Karpas-422 (cell line): ENCODE measurements around the gene SERINC5. TPM values are rescaled to one million over a fixed set of nuclear protein-coding genes. Genes with fewer than 3 reads are reported as not detected.

Experiments
- DNase-seq: peaks from one replicate; pipeline ENCODE4 v3.0.0-alpha.2; 2015
- H2AFZ ChIP-seq: fragments of 200-600 bp; sonication (generic); 2 replicates; pipeline ENCODE4 v1.6.1; 2014; ENCODE audit warnings: antibody characterized with exemption, low read length, mixed read lengths
- H3K27ac ChIP-seq: fragments of 200-600 bp; sonication (generic); 2 replicates; pipeline ENCODE4 v1.5.1; 2014; ENCODE audit warnings: mild to moderate bottlenecking, low read length, moderate library complexity
- H3K27me3 ChIP-seq: fragments of 200-600 bp; sonication (generic); 2 replicates; pipeline ENCODE4 v1.6.1; 2014; ENCODE audit warnings: low read length, mixed read lengths
- H3K36me3 ChIP-seq: fragments of 200-600 bp; sonication (generic); 2 replicates; pipeline ENCODE4 v1.6.1; 2014; ENCODE audit warnings: low read length, mixed read lengths; ENCODE audit not compliant: insufficient read depth
- H3K4me1 ChIP-seq: fragments of 200-600 bp; sonication (generic); 2 replicates; pipeline ENCODE4 v1.6.1; 2014; ENCODE audit warnings: mild to moderate bottlenecking, low read length, mixed read lengths
- H3K4me2 ChIP-seq: fragments of 200-600 bp; sonication (generic); 2 replicates; pipeline ENCODE4 v1.6.1; 2014; ENCODE audit warnings: low read length, low read depth, mild to moderate bottlenecking; ENCODE audit not compliant: poor library complexity, severe bottlenecking
- H3K4me3 ChIP-seq: fragments of 200-600 bp; sonication (generic); 2 replicates; pipeline ENCODE4 v1.5.1; 2014; ENCODE audit warnings: mild to moderate bottlenecking, antibody characterized with exemption, low read length, mixed read lengths
- H3K79me2 ChIP-seq: fragments of 200-600 bp; sonication (generic); 2 replicates; pipeline ENCODE4 v1.6.1; 2014; ENCODE audit warnings: mild to moderate bottlenecking, low read length, mixed read lengths
- H3K9ac ChIP-seq: fragments of 200-600 bp; sonication (generic); 2 replicates; pipeline ENCODE4 v1.6.0; 2014; ENCODE audit warnings: low read length
- H3K9me2 ChIP-seq: fragments of 200-600 bp; sonication (generic), shearing (Covaris generic); replicated peaks from 2 replicates; pipeline ENCODE4 v1.6.0; 2014; ENCODE audit warnings: mild to moderate bottlenecking, low read length, moderate library complexity; ENCODE audit not compliant: insufficient read depth
- H3K9me3 ChIP-seq: fragments of 300-700, 200-600 bp; sonication (generic); 2 replicates; pipeline ENCODE4 v1.6.1; 2014; ENCODE audit warnings: low read length, mixed read lengths
- H4K20me1 ChIP-seq: fragments of 200-600 bp; sonication (generic); 2 replicates; pipeline ENCODE4 v1.6.1; 2014; ENCODE audit warnings: mild to moderate bottlenecking, antibody characterized with exemption, low read length, low read depth; ENCODE audit not compliant: insufficient read depth
- total RNA-seq: library from RNA; depleted of rRNA; stranded (reverse); fragments of >200 nt; shearing (Covaris generic); gene quantifications from 2 replicates; pipeline ENCODE4 v1.2.3, GENCODE V29; 2014; ENCODE audit warnings: low replicate concordance

Gene SERINC5
- total RNA-seq, 1 experiment from 2014 or later: 4.4 TPM

- Histone ChIP-seq H3K27me3 (no peaks in the 10 kb centered on the region; the same call in 1 of the 2 replicates), H3K9me2 (no peaks in the 10 kb centered on the region), H3K4me3 (no peak overlapping the region), H4K20me1 (no peaks in the 10 kb centered on the region), H3K9me3 (no peaks in the 10 kb centered on the region), H3K4me2 (no peak overlapping the region), H3K79me2 (no peaks in the 10 kb centered on the region), H2AFZ (no peak overlapping the region), H3K27ac (no peak overlapping the region), H3K4me1 (no peaks in the 10 kb centered on the region), H3K9ac (no peak overlapping the region), H3K36me3 (no peaks in the 10 kb centered on the region)
- DNase-seq: no peak
Measured at GRCh38 chr5:80127116-80127552, 128.7 kb downstream of the SERINC5 start.

GRCh38 chr5:80125962-80126480, 129.8 kb downstream of the SERINC5 start:
- H3K9me2 ChIP-seq: no peaks in the 10 kb centered on the region
- no peaks in the 10 kb centered on the region for H3K4me1 ChIP-seq
- no peak overlapping the region for H2AFZ ChIP-seq
- no peaks in the 10 kb centered on the region for H4K20me1 ChIP-seq
- no peak overlapping the region for H3K27ac ChIP-seq
- H3K9me3 ChIP-seq: no peaks in the 10 kb centered on the region
- H3K9ac ChIP-seq: no peak overlapping the region
- no peak overlapping the region for H3K4me3 ChIP-seq
- no peaks in the 10 kb centered on the region; the same call in 1 of the 2 replicates for H3K27me3 ChIP-seq
- H3K4me2 ChIP-seq: no peak overlapping the region
- no peak for DNase-seq
- no peaks in the 10 kb centered on the region for H3K36me3 ChIP-seq
- H3K79me2 ChIP-seq: no peaks in the 10 kb centered on the region

- Histone ChIP-seq H3K9ac (no peak overlapping the region), H3K9me2 (no peaks in the 10 kb centered on the region), H3K4me2 (no peak overlapping the region), H3K4me3 (no peak overlapping the region), H3K36me3 (no peaks in the 10 kb centered on the region), H4K20me1 (no peaks in the 10 kb centered on the region), H3K79me2 (no peaks in the 10 kb centered on the region), H2AFZ (no peak overlapping the region), H3K9me3 (no peaks in the 10 kb centered on the region), H3K27me3 (no peaks in the 10 kb centered on the region; the same call in 1 of the 2 replicates), H3K27ac (no peak overlapping the region), H3K4me1 (no peaks in the 10 kb centered on the region)
- DNase-seq: peak; percentile 60
Measured at GRCh38 chr5:80125022-80125961, 130.6 kb downstream of the SERINC5 start.

GRCh38 chr5:80124121-80124918, 131.5 kb downstream of the SERINC5 start:
- Histone ChIP-seq H3K4me2 (no peak overlapping the region), H3K27ac (no peak overlapping the region), H3K79me2 (no peaks in the 10 kb centered on the region), H3K9me3 (no peaks in the 10 kb centered on the region), H3K4me1 (no peaks in the 10 kb centered on the region), H3K9me2 (no peaks in the 10 kb centered on the region), H3K9ac (no peak overlapping the region), H3K27me3 (no peaks in the 10 kb centered on the region; the same call in 1 of the 2 replicates), H4K20me1 (no peaks in the 10 kb centered on the region), H2AFZ (no peak overlapping the region), H3K4me3 (no peak overlapping the region), H3K36me3 (no peaks in the 10 kb centered on the region)
- no peak for DNase-seq

- H3K4me1 ChIP-seq: no peaks in the 10 kb centered on the region
- no peak overlapping the region for H3K4me2 ChIP-seq
- H3K27me3 ChIP-seq: no peaks in the 10 kb centered on the region; the same call in 1 of the 2 replicates
- no peaks in the 10 kb centered on the region for H3K79me2 ChIP-seq
- H3K9ac ChIP-seq: no peak overlapping the region
- H3K36me3 ChIP-seq: no peaks in the 10 kb centered on the region
- H3K4me3 ChIP-seq: no peak overlapping the region
- no peaks in the 10 kb centered on the region for H3K9me3 ChIP-seq
- H3K27ac ChIP-seq: no peak overlapping the region
- H2AFZ ChIP-seq: no peak overlapping the region
- H3K9me2 ChIP-seq: no peaks in the 10 kb centered on the region
- DNase-seq: no peak
- no peaks in the 10 kb centered on the region for H4K20me1 ChIP-seq
Measured at GRCh38 chr5:80122579-80122978, 133.3 kb downstream of the SERINC5 start.

GRCh38 chr5:80119372-80119771, 136.5 kb downstream of the SERINC5 start:
- no peak overlapping the region for H3K27ac ChIP-seq
- no peaks in the 10 kb centered on the region for H4K20me1 ChIP-seq
- H3K9me3 ChIP-seq: no peaks in the 10 kb centered on the region
- no peaks in the 10 kb centered on the region for H3K4me1 ChIP-seq
- no peak overlapping the region for H2AFZ ChIP-seq
- no peak for DNase-seq
- no peaks in the 10 kb centered on the region for H3K9me2 ChIP-seq
- H3K27me3 ChIP-seq: no peaks in the 10 kb centered on the region
- no peaks in the 10 kb centered on the region for H3K79me2 ChIP-seq
- H3K9ac ChIP-seq: no peak overlapping the region
- no peaks in the 10 kb centered on the region for H3K36me3 ChIP-seq
- no peak overlapping the region for H3K4me3 ChIP-seq
- H3K4me2 ChIP-seq: no peak overlapping the region

- Histone ChIP-seq H3K79me2 (no peaks in the 10 kb centered on the region), H3K4me3 (no peak overlapping the region), H3K4me1 (no peaks in the 10 kb centered on the region), H3K9ac (no peak overlapping the region), H3K9me3 (no peaks in the 10 kb centered on the region), H3K4me2 (no peak overlapping the region), H3K9me2 (no peaks in the 10 kb centered on the region), H2AFZ (no peak overlapping the region), H4K20me1 (no peaks in the 10 kb centered on the region), H3K27ac (no peak overlapping the region), H3K36me3 (no peaks in the 10 kb centered on the region), H3K27me3 (no peaks in the 10 kb centered on the region)
- no peak for DNase-seq
Measured at GRCh38 chr5:80117446-80117845, 138.4 kb downstream of the SERINC5 start.

- no peaks in the 10 kb centered on the region for H3K9me3 ChIP-seq
- H3K27ac ChIP-seq: no peak overlapping the region
- no peak overlapping the region for H3K4me3 ChIP-seq
- H3K9me2 ChIP-seq: no peaks in the 10 kb centered on the region
- no peak for DNase-seq
- no peaks in the 10 kb centered on the region for H3K36me3 ChIP-seq
- H2AFZ ChIP-seq: no peak overlapping the region
- no peak overlapping the region for H3K4me2 ChIP-seq
- no peaks in the 10 kb centered on the region for H3K27me3 ChIP-seq
- H3K4me1 ChIP-seq: no peaks in the 10 kb centered on the region
- H4K20me1 ChIP-seq: no peaks in the 10 kb centered on the region
- no peak overlapping the region for H3K9ac ChIP-seq
- no peaks in the 10 kb centered on the region for H3K79me2 ChIP-seq
Measured at GRCh38 chr5:80116465-80116864, 139.4 kb downstream of the SERINC5 start.
